ENCODE data around the gene HYKK.
"Not testable (repeated sequence)": the region's sequence is repeated elsewhere in the genome, so short reads cannot be mapped to it uniquely, and the experiment has no call there.

HYKK gene

DNA sequence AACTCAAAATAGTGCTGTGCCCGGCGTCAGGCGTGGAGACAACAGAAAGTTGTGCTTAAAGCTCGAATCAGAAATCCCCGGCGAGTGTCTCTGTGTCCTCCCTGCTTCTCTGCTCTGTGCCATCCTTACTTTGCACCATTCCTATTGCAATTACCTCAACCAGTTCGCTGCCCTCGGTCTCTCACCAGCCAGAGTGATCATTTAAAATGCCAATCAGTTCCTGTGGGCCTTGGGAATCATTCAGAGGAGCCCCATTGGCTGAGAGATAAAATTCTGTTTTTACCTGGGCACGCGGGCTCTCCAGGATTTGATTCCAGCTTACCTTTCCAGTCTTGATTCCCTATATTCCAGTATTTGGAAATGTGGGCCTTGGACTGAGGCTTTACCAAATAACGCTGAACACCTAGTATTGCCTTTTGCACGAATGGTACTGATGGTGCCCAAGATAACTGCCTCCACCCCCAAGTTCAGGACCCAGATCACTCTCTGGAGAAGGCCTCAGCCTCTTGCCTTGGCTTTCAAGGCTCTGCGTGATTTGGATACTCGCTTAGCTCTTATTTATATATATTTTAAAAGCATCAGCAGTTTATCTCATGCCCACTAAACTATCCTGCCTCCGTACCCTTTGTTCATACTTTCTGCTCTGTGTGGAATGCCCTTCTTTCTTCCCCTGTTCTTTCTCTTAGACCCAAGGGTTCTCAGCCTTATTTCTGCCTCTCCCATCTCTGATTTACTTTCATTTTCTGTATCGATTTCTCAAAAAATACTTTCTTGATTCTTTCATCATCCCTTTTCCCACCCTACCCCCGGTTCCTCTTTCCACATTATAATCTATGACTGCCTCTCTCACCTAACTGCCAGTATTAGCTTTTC, 33.7 kb downstream of the HYKK start:
- DNase-seq = peak; percentile 6

GRCh38 chr15:78541744-78542034, 34.3 kb downstream of the HYKK start:
- DNase-seq = no peak

- DNase-seq = no peak
Measured at GRCh38 chr15:78542647-78543046, 35.3 kb downstream of the HYKK start.

DNA sequence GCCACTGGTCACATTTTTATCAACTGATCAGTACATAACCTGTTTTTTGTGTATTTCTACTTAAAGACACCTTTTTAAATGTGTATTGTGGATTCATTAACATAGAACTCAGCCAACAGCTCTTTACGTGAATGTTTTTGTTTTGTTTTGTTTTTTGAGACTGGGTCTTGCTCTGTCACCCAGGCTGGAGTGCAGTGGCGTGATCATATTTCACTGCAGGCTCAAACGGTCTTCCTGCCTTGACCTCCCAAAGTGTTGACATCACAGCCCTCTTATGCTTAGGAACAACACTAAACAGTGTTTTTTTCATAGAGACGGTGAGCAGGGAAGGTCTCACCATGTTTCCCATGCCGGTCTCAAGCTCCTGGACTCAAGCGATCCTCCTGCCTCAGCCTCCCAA, 42.8 kb downstream of the HYKK start:
- DNase-seq = no peak

- no peak for DNase-seq
Measured at GRCh38 chr15:78550815-78551214, 43.4 kb downstream of the HYKK start.

DNA sequence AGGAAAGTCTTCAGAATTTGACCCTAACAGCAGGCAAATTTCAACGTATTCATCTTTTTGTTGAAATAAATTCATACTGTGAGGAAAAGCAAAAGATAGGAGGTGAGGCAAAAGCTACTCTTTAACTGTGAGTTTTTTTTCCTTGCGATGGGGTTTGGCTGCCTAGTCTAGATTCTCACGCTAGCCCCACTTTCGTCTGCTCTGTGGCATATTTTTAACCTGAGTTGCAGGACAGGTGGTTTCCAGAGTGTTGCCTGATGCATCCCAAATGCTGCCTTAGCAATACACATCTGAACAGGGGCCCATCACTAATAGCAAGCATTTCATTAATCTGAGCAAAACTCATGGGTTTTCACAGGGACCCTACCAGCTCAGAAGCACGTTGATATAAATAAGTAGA, 44.5 kb downstream of the HYKK start:
- DNase-seq = no peak

DNA sequence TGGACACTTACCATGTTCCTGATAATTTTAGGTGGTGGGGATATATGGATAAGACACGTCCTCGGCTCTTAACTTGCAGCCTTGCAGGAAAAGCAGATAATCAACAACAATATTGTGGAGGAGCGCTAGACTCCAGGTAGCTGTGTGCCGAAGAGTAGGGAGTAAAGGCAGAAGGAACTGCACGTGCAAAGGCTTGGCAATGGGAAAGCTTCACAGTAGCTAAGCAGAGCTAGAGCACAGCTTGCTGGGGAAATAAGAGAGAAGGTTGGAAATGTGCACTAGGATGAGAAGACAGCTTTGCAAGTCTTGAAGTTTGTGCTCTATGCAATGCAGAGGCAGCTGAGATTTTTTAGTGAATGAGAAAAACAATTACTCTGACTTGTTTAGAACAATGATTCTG, 45.2 kb downstream of the HYKK start:
- no peak for DNase-seq

DNA sequence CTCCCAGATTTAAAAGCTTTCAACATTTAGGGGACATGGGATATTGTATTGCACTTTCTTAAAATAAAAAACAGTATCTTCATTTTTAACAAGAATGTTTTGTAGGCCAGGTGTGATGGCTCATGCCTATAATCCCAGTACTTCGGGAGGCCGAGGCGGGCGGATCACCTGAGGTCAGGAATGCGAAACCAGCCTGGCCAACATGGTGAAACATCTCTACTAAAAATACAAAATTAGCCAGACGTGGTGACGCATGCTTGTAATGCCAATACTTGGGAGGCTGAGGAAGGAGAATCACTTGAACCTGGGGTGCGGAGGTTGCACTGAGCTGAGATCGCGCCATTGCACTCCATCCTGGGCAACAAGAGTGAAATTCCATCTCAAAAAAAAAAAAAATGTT, 52.8 kb downstream of the HYKK start:
- not testable (repeated sequence) for DNase-seq

GRCh38 chr15:78561490-78561889, 54.1 kb downstream of the HYKK start:
- no peak for DNase-seq

DNA sequence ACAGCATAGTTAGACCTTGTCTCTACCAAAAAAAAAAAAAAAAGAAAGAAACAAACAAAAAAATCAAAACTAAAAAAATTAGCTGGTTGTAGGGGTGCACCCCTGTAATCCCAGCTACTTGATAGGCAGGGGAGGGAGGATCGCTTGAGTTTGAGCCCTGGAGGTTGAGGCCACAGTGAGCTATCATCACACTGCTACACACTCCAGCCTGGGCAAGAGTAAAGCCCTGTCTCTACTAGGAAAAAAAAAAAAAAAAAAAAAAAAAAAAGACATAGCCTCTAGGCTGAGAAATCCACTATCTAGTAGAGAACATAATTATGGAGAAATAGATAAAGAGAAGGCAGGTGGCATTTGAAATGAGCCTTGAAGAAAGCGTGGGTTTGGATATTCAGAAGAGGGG, 55.7 kb downstream of the HYKK start:
- no peak for DNase-seq

- DNase-seq = no peak
Measured at GRCh38 chr15:78564743-78565096, 57.3 kb downstream of the HYKK start.

DNA sequence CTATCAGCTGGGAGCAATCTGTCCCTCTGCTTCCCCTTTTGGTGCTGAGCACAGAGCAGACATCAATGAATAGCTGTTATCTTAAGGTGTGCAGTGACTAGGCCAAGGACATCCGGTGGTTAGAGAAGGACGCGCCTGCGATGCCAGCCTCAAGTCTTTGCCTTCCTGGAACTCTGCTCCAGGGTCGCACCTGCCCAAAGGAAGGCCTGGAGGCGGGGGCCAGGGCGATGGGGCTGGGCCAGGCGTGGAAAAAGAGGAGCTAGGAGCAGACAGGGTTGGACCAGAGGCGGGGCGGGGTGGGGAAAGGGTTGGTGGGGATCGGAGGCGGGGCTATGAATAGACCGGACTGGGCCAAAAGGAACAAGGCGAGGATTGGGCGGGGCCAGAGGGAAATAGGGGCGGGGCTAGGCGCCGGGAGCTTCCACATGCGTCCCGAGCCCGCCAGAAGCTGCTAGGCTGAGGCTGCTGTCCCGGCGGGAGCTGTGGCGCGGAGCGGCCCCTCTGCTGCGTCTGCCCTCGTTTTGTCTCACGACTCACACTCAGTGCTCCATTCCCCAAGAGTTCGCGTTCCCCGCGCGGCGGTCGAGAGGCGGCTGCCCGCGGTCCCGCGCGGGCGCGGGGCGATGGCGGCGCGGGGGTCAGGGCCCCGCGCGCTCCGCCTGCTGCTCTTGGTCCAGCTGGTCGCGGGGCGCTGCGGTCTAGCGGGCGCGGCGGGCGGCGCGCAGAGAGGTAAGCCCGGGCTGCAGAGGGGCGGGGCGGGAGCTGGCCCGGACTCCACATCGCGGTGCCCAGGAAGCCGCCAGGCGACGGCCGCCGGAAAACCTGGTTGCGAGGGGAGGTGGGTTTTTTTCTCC, 57.9 kb downstream of the HYKK start, which contains the start of gene CHRNA5:
Gene CHRNA5 (plus strand): TSS at position 424 of the 854 bp plus-strand sequence. CDS start 200 bp downstream, at position 624.
- DNase-seq = peak; percentile 84

GRCh38 chr15:78565951-78566774, 58.8 kb downstream of the HYKK start:
- DNase-seq = peak; percentile 22

DNA sequence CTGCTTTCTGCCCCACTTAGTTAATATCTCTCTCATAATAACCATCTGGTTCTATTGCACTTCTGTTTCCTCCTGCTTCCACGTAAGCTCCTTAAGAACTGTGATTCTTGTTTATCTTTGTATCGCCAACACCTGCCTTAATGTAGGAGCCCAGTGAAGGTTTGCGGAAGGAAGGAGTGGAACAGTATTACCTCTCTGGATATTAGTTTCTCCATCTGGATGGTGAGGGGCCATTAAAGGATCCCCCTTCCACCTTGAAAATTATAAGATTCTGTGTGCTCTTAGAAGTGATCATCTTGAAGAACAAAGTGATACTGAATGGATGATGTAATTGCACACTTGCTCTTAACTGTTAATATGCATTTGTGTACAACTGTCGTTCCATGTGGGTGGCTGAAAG, 60.2 kb downstream of the HYKK start:
- no peak for DNase-seq

DNA sequence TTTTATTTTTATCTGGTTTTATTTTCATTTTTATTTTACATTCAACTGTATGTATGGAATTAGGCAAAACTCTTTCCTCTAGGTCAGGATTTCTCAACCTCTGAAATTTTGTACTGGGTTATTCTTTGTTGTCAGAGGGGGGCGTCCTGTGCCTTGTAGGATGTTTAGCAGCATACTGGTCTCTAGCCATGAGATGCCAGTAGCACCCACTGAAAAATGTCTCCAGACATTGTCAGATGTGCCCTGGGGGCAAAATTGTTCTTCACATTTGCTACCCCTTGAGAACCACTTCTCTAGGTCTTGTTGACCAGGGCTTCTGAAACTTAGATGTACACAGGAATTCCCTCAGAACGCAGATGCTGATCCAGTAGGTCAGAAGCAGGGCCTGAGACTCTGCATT, 63.3 kb downstream of the HYKK start:
- DNase-seq = no peak

DNA sequence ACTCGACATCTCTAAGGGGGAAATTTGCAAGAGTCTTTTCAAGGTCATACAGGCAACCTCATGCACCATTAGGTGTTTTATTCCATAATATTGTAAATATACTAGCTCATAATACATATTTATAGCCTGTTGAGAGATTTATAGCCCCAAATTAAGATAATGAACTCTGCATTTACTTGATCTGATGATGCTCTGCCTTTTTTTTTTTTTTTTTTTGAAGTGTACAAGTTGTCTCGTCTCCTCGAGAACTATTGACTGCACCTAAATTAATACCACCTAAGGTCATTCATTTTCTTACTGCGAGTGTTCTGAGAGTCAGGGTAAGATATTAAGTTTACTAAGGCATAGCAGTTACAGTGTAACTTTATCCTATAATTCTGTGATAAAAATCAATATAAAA, 64.0 kb downstream of the HYKK start:
- DNase-seq = no peak

GRCh38 chr15:78573416-78573815, 66.0 kb downstream of the HYKK start:
- no peak for DNase-seq

DNA sequence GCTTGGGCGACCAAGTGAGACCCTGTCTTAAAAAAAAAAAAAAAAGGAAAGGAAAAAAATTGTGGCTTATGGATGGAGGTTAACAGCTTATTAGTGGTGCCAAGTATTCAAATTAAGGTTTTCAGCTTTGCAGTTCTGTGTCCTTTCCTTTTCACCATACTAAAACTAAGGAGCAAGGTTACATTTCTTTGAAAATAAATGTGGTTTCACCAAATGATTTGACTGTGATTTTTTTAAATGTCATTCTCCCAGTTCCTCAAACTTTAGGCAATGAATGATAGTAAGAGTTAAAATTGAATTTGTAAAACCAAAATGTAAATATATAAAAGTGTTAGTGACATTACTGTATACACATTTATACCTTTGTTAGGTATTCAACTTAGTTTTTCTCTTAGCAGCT, 67.6 kb downstream of the HYKK start:
- no peak for DNase-seq

All from fibroblast of skin of back (primary cell).